ENCODE measurements around the gene USP33. TPM values are rescaled to one million over a fixed set of nuclear protein-coding genes. Genes with fewer than 3 reads are reported as not detected.

USP33 gene
- total and polyA plus RNA-seq, 2 experiments from 2014 or later = 54.2 to 77.6 TPM

GRCh38 chr1:77659879-77660593, 99.6 kb downstream of the USP33 start:
- Histone ChIP-seq H3K27me3 (replicated peaks; ENCODE audit: insufficient read depth) (no peaks in the 10 kb centered on the region), H3K9me3 (ENCODE audit: low read depth) (no peaks in the 10 kb centered on the region), H3K4me1 (ENCODE audit: insufficient read depth) (peaks cover 8% of the 10 kb centered on the region), H3K9ac (no peak overlapping the region), H3K36me3 (ENCODE audit: low read depth) (no peaks in the 10 kb centered on the region; the same call in 1 of the 2 replicates), H3K79me2 (ENCODE audit: insufficient read depth) (peaks cover 100% of the 10 kb centered on the region), H3F3A (ENCODE audit: insufficient read depth) (0 out of 2 replicates have a peak, but pooled peaks cover 10% of the 10 kb centered on the region), H3K27ac (no peak overlapping the region), H3K9me2 (ENCODE audit: insufficient read depth) (no peaks in the 10 kb centered on the region), H2AFZ (no peak overlapping the region), H3K4me2 (ENCODE audit: unreplicated experiment) (no peak overlapping the region), H4K20me1 (ENCODE audit: insufficient read depth) (no peaks in the 10 kb centered on the region), H3K4me3 (no peak overlapping the region)
- TF ChIP-seq EZH2phosphoT487 (IDR thresholded peaks at IDR 0.05; ENCODE audit: insufficient read depth, low read depth) (no peak), EZH2 (IDR thresholded peaks at IDR 0.05; ENCODE audit: insufficient read depth, poor library complexity, severe bottlenecking) (no peak)
- 84 to 86% methylated on average over 4 of the region's 4 CpGs for WGBS, 2 experiments (ENCODE audit: low coverage in 1 of 2, low lambda C conversion rate in 2 of 2, missing lambda C conversion rate in 2 of 2)
- DNase-seq = no peak
- in situ Hi-C loops (cut with MboI) = no loop called here

- WGBS, 2 experiments (ENCODE audit: low coverage in 1 of 2, low lambda C conversion rate in 2 of 2, missing lambda C conversion rate in 2 of 2) = 96 to 99% methylated on average over 6 of the region's 6 CpGs
- no peak overlapping the region for H2AFZ ChIP-seq
- H3K27ac ChIP-seq = no peak overlapping the region
- H3K79me2 ChIP-seq (ENCODE audit: insufficient read depth) = peaks cover 100% of the 10 kb centered on the region
- no peaks in the 10 kb centered on the region for H3K27me3 ChIP-seq (replicated peaks; ENCODE audit: insufficient read depth)
- H3K4me3 ChIP-seq = no peak overlapping the region
- no peak for DNase-seq
- H3K4me2 ChIP-seq (ENCODE audit: unreplicated experiment) = no peak overlapping the region
- H4K20me1 ChIP-seq (ENCODE audit: insufficient read depth) = no peaks in the 10 kb centered on the region
- in situ Hi-C loops (cut with MboI) = no loop called here
- H3K9ac ChIP-seq = no peak overlapping the region
- no peaks in the 10 kb centered on the region for H3K4me1 ChIP-seq (ENCODE audit: insufficient read depth)
- no peaks in the 10 kb centered on the region for H3K9me2 ChIP-seq (ENCODE audit: insufficient read depth)
- TF ChIP-seq EZH2 (IDR thresholded peaks at IDR 0.05; ENCODE audit: insufficient read depth, poor library complexity, severe bottlenecking) (no peak), EZH2phosphoT487 (IDR thresholded peaks at IDR 0.05; ENCODE audit: insufficient read depth, low read depth) (no peak)
- 0 out of 2 replicates have a peak, but pooled peaks cover 16% of the 10 kb centered on the region for H3F3A ChIP-seq (ENCODE audit: insufficient read depth)
- H3K9me3 ChIP-seq (ENCODE audit: low read depth) = no peaks in the 10 kb centered on the region
- H3K36me3 ChIP-seq (ENCODE audit: low read depth) = no peaks in the 10 kb centered on the region; the same call in 1 of the 2 replicates
These were observed 101.4 kb downstream of the USP33 start for GRCh38 chr1:77658271-77658670.

- TF ChIP-seq EZH2phosphoT487 (IDR thresholded peaks at IDR 0.05; ENCODE audit: insufficient read depth, low read depth) (no peak), EZH2 (IDR thresholded peaks at IDR 0.05; ENCODE audit: insufficient read depth, poor library complexity, severe bottlenecking) (no peak)
- peaks cover 42% of the 10 kb centered on the region for H3F3A ChIP-seq (ENCODE audit: insufficient read depth)
- no peaks in the 10 kb centered on the region for H4K20me1 ChIP-seq (ENCODE audit: insufficient read depth)
- H3K27me3 ChIP-seq (replicated peaks; ENCODE audit: insufficient read depth) = no peaks in the 10 kb centered on the region
- H3K9ac ChIP-seq = no peak overlapping the region
- in situ Hi-C loops (cut with MboI) = no loop called here
- no peaks in the 10 kb centered on the region for H3K9me3 ChIP-seq (ENCODE audit: low read depth)
- no peak overlapping the region for H3K4me3 ChIP-seq
- no peak overlapping the region for H3K27ac ChIP-seq
- no peak overlapping the region for H2AFZ ChIP-seq
- H3K36me3 ChIP-seq (ENCODE audit: low read depth) = peaks cover 5% of the 10 kb centered on the region; the same call in 1 of the 2 replicates
- WGBS, 2 experiments (ENCODE audit: low coverage in 1 of 2, low lambda C conversion rate in 2 of 2, missing lambda C conversion rate in 2 of 2) = 73 to 77% methylated on average over 2 of the region's 2 CpGs
- DNase-seq = no peak
- H3K9me2 ChIP-seq (ENCODE audit: insufficient read depth) = no peaks in the 10 kb centered on the region
- peaks cover 22% of the 10 kb centered on the region for H3K4me1 ChIP-seq (ENCODE audit: insufficient read depth)
- H3K79me2 ChIP-seq (ENCODE audit: insufficient read depth) = peaks cover 100% of the 10 kb centered on the region
- H3K4me2 ChIP-seq (ENCODE audit: unreplicated experiment) = no peak overlapping the region
These were observed 104.1 kb downstream of the USP33 start for GRCh38 chr1:77655431-77655974.

GRCh38 chr1:77652970-77653516, 106.6 kb downstream of the USP33 start:
- Histone ChIP-seq H3K9me3 (ENCODE audit: low read depth) (no peaks in the 10 kb centered on the region), H3K27me3 (replicated peaks; ENCODE audit: insufficient read depth) (no peaks in the 10 kb centered on the region), H3K4me2 (ENCODE audit: unreplicated experiment) (no peak overlapping the region), H3K36me3 (ENCODE audit: low read depth) (peaks cover 11% of the 10 kb centered on the region), H3K4me1 (ENCODE audit: insufficient read depth) (peaks cover 22% of the 10 kb centered on the region), H3K27ac (peak overlapping the region; percentile 62), H3K4me3 (no peak overlapping the region), H3K9me2 (ENCODE audit: insufficient read depth) (no peaks in the 10 kb centered on the region), H4K20me1 (ENCODE audit: insufficient read depth) (no peaks in the 10 kb centered on the region), H3F3A (ENCODE audit: insufficient read depth) (peaks cover 50% of the 10 kb centered on the region), H2AFZ (no peak overlapping the region), H3K9ac (no peak overlapping the region), H3K79me2 (ENCODE audit: insufficient read depth) (peaks cover 100% of the 10 kb centered on the region)
- DNase-seq = no peak
- WGBS, 2 experiments (ENCODE audit: low coverage in 1 of 2, low lambda C conversion rate in 2 of 2, missing lambda C conversion rate in 2 of 2) = 83 to 86% methylated on average over 6 of the region's 6 CpGs
- in situ Hi-C loops (cut with MboI) = no loop called here
- TF ChIP-seq EZH2 (IDR thresholded peaks at IDR 0.05; ENCODE audit: insufficient read depth, poor library complexity, severe bottlenecking) (no peak), EZH2phosphoT487 (IDR thresholded peaks at IDR 0.05; ENCODE audit: insufficient read depth, low read depth) (no peak)
